NT2/D1 (cell line): Measurements from ENCODE around the gene ANKRD33.

ENCODE experiments used
- DNase-seq: peaks from one replicate; pipeline ENCODE4 v3.0.0-alpha.2; 2011; ENCODE audit warnings: low read depth, low spot score
- H3K27me3 ChIP-seq: 2 replicates; pipeline ENCODE4 v1.6.0; 2011; ENCODE audit warnings: mild to moderate bottlenecking; ENCODE audit not compliant: insufficient read length, insufficient read depth
- H3K36me3 ChIP-seq: 2 replicates; pipeline ENCODE4 v1.6.1; 2011; ENCODE audit warnings: mild to moderate bottlenecking, low read length, mixed read lengths; ENCODE audit not compliant: insufficient read depth, insufficient read length
- H3K4me1 ChIP-seq: 2 replicates; pipeline ENCODE4 v1.5.1; 2011; ENCODE audit not compliant: insufficient read depth, insufficient read length
- H3K4me3 ChIP-seq: 2 replicates; pipeline ENCODE4 v1.5.1; 2011; ENCODE audit warnings: low read depth; ENCODE audit not compliant: insufficient read length
- H3K9ac ChIP-seq: 2 replicates; pipeline ENCODE4 v1.6.0; 2011; ENCODE audit warnings: low read depth; ENCODE audit not compliant: insufficient read length
- H3K9me3 ChIP-seq: 2 replicates; pipeline ENCODE4 v1.5.1; 2011; ENCODE audit warnings: mild to moderate bottlenecking, low read length; ENCODE audit not compliant: insufficient read depth
- SUZ12 ChIP-seq: IDR thresholded peaks from 2 replicates; pipeline ENCODE4 v1.6.1; 2011; ENCODE audit not compliant: insufficient read length, insufficient read depth; ENCODE audit errors: extremely low read depth
- YY1 ChIP-seq: IDR thresholded peaks from 2 replicates; pipeline ENCODE4 v1.6.1; 2011; ENCODE audit not compliant: insufficient read length, insufficient read depth
- ZNF274 ChIP-seq: IDR thresholded peaks from 2 replicates; pipeline ENCODE4 v1.6.1; 2011; ENCODE audit warnings: mild to moderate bottlenecking, low read depth, low read length

Gene ANKRD33

GRCh38 chr12:51887476-51888315 is at the start of gene ANKRD33:
Gene ANKRD33, plus strand, starts transcription at chr12:51888103. Its CDS starts 84 bp downstream, at chr12:51888187.
- no peaks in the 10 kb centered on the region for H3K27me3 ChIP-seq
- no peaks in the 10 kb centered on the region for H3K36me3 ChIP-seq
- H3K4me3 ChIP-seq: no peak within 1 kb of the TSS
- no peak within 1 kb of the TSS for H3K9ac ChIP-seq
- peaks cover 7% of the 10 kb centered on the region; the same call in 1 of the 2 replicates for H3K9me3 ChIP-seq
- DNase-seq: no peak
- TF ChIP-seq SUZ12 (no peak), ZNF274 (no peak), YY1 (no peak)
- peaks cover 20% of the 10 kb centered on the region for H3K4me1 ChIP-seq

GRCh38 chr12:51838762-51839161 is 49.1 kb upstream of the ANKRD33 start:
- H3K9ac ChIP-seq: no peak overlapping the region
- TF ChIP-seq ZNF274 (no peak), SUZ12 (no peak), YY1 (no peak)
- H3K27me3 ChIP-seq: no peaks in the 10 kb centered on the region
- H3K4me1 ChIP-seq: peaks cover 47% of the 10 kb centered on the region
- no peaks in the 10 kb centered on the region for H3K9me3 ChIP-seq
- DNase-seq: no peak
- no peak overlapping the region for H3K4me3 ChIP-seq
- peaks cover 7% of the 10 kb centered on the region for H3K36me3 ChIP-seq

- Histone ChIP-seq H3K27me3 (no peaks in the 10 kb centered on the region), H3K9me3 (no peaks in the 10 kb centered on the region), H3K4me1 (peaks cover 51% of the 10 kb centered on the region), H3K9ac (no peak overlapping the region), H3K36me3 (peaks cover 10% of the 10 kb centered on the region), H3K4me3 (no peak overlapping the region)
- DNase-seq: no peak
- TF ChIP-seq YY1: no peak
- TF ChIP-seq ZNF274: no peak
- no peak for TF ChIP-seq SUZ12
These were observed 48.5 kb upstream of the ANKRD33 start for GRCh38 chr12:51839310-51839947.

GRCh38 chr12:51840966-51841365 is 46.9 kb upstream of the ANKRD33 start:
- peaks cover 52% of the 10 kb centered on the region for H3K4me1 ChIP-seq
- H3K36me3 ChIP-seq: peaks cover 20% of the 10 kb centered on the region
- DNase-seq: no peak
- no peaks in the 10 kb centered on the region for H3K27me3 ChIP-seq
- H3K9ac ChIP-seq: no peak overlapping the region
- H3K9me3 ChIP-seq: no peaks in the 10 kb centered on the region
- no peak overlapping the region for H3K4me3 ChIP-seq
- no peak for TF ChIP-seq YY1
- no peak for TF ChIP-seq ZNF274
- TF ChIP-seq SUZ12: no peak

- H3K4me3 ChIP-seq: no peak overlapping the region
- peaks cover 54% of the 10 kb centered on the region for H3K4me1 ChIP-seq
- no peaks in the 10 kb centered on the region for H3K27me3 ChIP-seq
- DNase-seq: no peak
- H3K36me3 ChIP-seq: peaks cover 22% of the 10 kb centered on the region
- peak overlapping the region; percentile 7 for H3K9ac ChIP-seq
- no peaks in the 10 kb centered on the region for H3K9me3 ChIP-seq
- TF ChIP-seq YY1 (no peak), ZNF274 (no peak), SUZ12 (no peak)
These were observed 46.2 kb upstream of the ANKRD33 start for GRCh38 chr12:51841727-51842126.

GRCh38 chr12:51844854-51845253 is 43.0 kb upstream of the ANKRD33 start:
- no peak for DNase-seq
- Histone ChIP-seq H3K9ac (no peak overlapping the region), H3K36me3 (peaks cover 18% of the 10 kb centered on the region), H3K4me1 (peaks cover 41% of the 10 kb centered on the region), H3K9me3 (no peaks in the 10 kb centered on the region), H3K27me3 (no peaks in the 10 kb centered on the region), H3K4me3 (no peak overlapping the region)
- TF ChIP-seq YY1 (no peak), ZNF274 (no peak), SUZ12 (no peak)

- no peaks in the 10 kb centered on the region for H3K27me3 ChIP-seq
- H3K36me3 ChIP-seq: peaks cover 16% of the 10 kb centered on the region
- H3K4me1 ChIP-seq: peaks cover 47% of the 10 kb centered on the region
- H3K9ac ChIP-seq: no peak overlapping the region
- no peaks in the 10 kb centered on the region for H3K9me3 ChIP-seq
- no peak overlapping the region for H3K4me3 ChIP-seq
- no peak for DNase-seq
- no peak for TF ChIP-seq YY1
- TF ChIP-seq SUZ12: no peak
- TF ChIP-seq ZNF274: no peak
These were observed 42.4 kb upstream of the ANKRD33 start for GRCh38 chr12:51845482-51845881.
